Measurements from ENCODE around the gene TNFSF18. TPM values are rescaled to one million over a fixed set of nuclear protein-coding genes. Genes with fewer than 3 reads are reported as not detected.

TNFSF18 gene
- total RNA-seq, 1 donor from 2014 or later: 0.24 TPM

- TF ChIP-seq CTCF (IDR thresholded peaks at IDR 0.05): no peak
- Histone ChIP-seq H3K4me1 (no peaks in the 10 kb centered on the region), H3K4me3 (no peak overlapping the region), H3K36me3 (no peaks in the 10 kb centered on the region), H3K9me3 (no peaks in the 10 kb centered on the region), H3K27ac (no peak overlapping the region), H3K27me3 (ENCODE audit: low read depth) (no peaks in the 10 kb centered on the region)
- ATAC-seq (no peak), DNase-seq (no peak)
- intact Hi-C loops (cut with DNase I): no loop called here
Observed at GRCh38 chr1:173005196-173005864, 45.4 kb downstream of the TNFSF18 start.

- Histone ChIP-seq H3K4me1 (no peaks in the 10 kb centered on the region), H3K27ac (no peak overlapping the region), H3K4me3 (no peak overlapping the region), H3K9me3 (peaks cover 9% of the 10 kb centered on the region), H3K27me3 (ENCODE audit: low read depth) (no peaks in the 10 kb centered on the region), H3K36me3 (no peaks in the 10 kb centered on the region)
- ATAC-seq: no peak
- no peak for TF ChIP-seq CTCF (IDR thresholded peaks at IDR 0.05)
- intact Hi-C loops (cut with DNase I): no loop called here
- DNase-seq: no peak
Observed at GRCh38 chr1:173002891-173003838, 47.6 kb downstream of the TNFSF18 start.

GRCh38 chr1:172999349-172999748, 51.4 kb downstream of the TNFSF18 start:
- no peaks in the 10 kb centered on the region for H3K27me3 ChIP-seq (ENCODE audit: low read depth)
- no peak overlapping the region for H3K27ac ChIP-seq
- H3K4me1 ChIP-seq: no peaks in the 10 kb centered on the region
- TF ChIP-seq CTCF (IDR thresholded peaks at IDR 0.05): no peak
- ATAC-seq (no peak), DNase-seq (no peak)
- peaks cover 9% of the 10 kb centered on the region for H3K9me3 ChIP-seq
- no peaks in the 10 kb centered on the region for H3K36me3 ChIP-seq
- H3K4me3 ChIP-seq: no peak overlapping the region
- intact Hi-C loops (cut with DNase I): no loop called here

- no peak for ATAC-seq
- H3K27ac ChIP-seq: no peak overlapping the region
- H3K9me3 ChIP-seq: peaks cover 9% of the 10 kb centered on the region
- no peaks in the 10 kb centered on the region for H3K27me3 ChIP-seq (ENCODE audit: low read depth)
- H3K4me3 ChIP-seq: no peak overlapping the region
- TF ChIP-seq CTCF (IDR thresholded peaks at IDR 0.05): no peak
- H3K36me3 ChIP-seq: no peaks in the 10 kb centered on the region
- DNase-seq: no peak
- no peaks in the 10 kb centered on the region for H3K4me1 ChIP-seq
- intact Hi-C loops (cut with DNase I): no loop called here
Observed at GRCh38 chr1:172997941-172998361, 52.8 kb downstream of the TNFSF18 start.

GRCh38 chr1:172993640-172994039, 57.1 kb downstream of the TNFSF18 start:
- TF ChIP-seq CTCF (IDR thresholded peaks at IDR 0.05): no peak
- no peak overlapping the region for H3K27ac ChIP-seq
- no peaks in the 10 kb centered on the region for H3K4me1 ChIP-seq
- ATAC-seq (no peak), DNase-seq (no peak)
- intact Hi-C loops (cut with DNase I): no loop called here
- no peaks in the 10 kb centered on the region for H3K9me3 ChIP-seq
- no peaks in the 10 kb centered on the region for H3K27me3 ChIP-seq (ENCODE audit: low read depth)
- H3K4me3 ChIP-seq: no peak overlapping the region
- no peaks in the 10 kb centered on the region for H3K36me3 ChIP-seq

Data from lower lobe of right lung (tissue), 2 donors.